AG10803 (cell line): ENCODE data around the gene HSD17B11.
"Not testable (repeated sequence)": the region's sequence is repeated elsewhere in the genome, so short reads cannot be mapped to it uniquely, and the experiment has no call there.

Experiments used
- DNase-seq: peaks from one replicate; pipeline ENCODE4 v3.0.0; 2010; ENCODE audit warnings: low read depth
- H3K4me3 ChIP-seq: 2 replicates; pipeline ENCODE4 v1.5.1; 2011; ENCODE audit warnings: mild to moderate bottlenecking, low read length, control low read depth
- TF ChIP-seq, protein P1 (sequence below): conservative IDR thresholded peaks from 2 replicates; pipeline ENCODE4 v1.5.1; 2011; ENCODE audit warnings: mild to moderate bottlenecking, low read length, control low read depth, inconsistent platforms

HSD17B11 gene

DNA sequence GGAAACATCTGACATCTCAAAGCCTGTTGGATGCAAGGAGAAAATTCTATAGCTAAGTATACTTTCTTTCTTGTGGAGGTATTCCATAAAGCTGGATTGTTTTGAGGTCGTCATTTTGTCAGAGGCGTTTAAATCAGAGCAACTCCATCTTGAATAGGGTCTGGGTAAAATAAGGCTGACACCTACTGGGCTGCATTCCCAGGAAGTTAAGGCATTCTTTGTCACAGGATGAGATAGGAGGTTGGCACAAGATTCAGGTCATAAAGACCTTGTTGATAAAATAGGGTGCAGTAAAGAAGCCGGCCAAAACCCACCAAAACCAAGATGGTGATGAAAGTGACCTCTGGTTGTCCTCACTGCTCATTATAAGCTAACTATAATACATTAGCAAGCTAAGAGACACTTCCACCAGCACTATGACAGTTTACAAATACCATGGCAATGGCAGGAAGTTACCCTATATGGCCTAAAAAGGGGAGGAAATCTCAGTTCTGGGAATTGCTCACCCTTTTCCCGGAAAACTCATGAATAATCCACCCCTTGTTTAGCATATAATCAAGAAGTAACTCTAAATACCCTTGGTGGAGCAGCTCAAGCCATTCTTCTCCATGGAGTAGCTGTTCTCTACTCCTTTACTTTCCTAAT, 80.2 kb downstream of the HSD17B11 start:
- no peak for DNase-seq

DNA sequence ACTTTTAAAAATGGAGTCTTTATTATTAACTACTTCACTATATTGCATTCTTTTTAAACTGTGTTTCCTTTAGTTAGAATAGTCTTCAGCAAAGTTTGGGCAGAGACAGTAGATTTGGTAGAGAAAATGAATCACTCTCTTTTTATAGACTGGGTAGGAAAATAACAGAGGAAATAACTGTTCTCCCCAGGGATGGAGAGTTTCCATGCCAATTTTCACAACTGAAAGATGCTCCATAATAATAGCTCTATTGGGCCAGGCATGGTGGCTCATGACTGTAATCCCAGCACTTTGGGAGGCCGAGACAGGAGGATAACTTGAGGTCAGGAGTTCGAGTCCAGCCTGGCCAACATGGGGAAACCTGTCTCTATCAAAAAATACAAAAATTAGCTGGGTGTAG, 81.4 kb downstream of the HSD17B11 start:
- peak; percentile 51 for DNase-seq
- TF ChIP-seq, protein P1, sequence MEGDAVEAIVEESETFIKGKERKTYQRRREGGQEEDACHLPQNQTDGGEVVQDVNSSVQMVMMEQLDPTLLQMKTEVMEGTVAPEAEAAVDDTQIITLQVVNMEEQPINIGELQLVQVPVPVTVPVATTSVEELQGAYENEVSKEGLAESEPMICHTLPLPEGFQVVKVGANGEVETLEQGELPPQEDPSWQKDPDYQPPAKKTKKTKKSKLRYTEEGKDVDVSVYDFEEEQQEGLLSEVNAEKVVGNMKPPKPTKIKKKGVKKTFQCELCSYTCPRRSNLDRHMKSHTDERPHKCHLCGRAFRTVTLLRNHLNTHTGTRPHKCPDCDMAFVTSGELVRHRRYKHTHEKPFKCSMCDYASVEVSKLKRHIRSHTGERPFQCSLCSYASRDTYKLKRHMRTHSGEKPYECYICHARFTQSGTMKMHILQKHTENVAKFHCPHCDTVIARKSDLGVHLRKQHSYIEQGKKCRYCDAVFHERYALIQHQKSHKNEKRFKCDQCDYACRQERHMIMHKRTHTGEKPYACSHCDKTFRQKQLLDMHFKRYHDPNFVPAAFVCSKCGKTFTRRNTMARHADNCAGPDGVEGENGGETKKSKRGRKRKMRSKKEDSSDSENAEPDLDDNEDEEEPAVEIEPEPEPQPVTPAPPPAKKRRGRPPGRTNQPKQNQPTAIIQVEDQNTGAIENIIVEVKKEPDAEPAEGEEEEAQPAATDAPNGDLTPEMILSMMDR, result no peak
- H3K4me3 ChIP-seq, result no peak overlapping the region

More for the DNA sequence above, 80.2 kb downstream of the HSD17B11 start:
- H3K4me3 ChIP-seq, result no peak overlapping the region
- TF ChIP-seq, protein P1, result no peak

DNA sequence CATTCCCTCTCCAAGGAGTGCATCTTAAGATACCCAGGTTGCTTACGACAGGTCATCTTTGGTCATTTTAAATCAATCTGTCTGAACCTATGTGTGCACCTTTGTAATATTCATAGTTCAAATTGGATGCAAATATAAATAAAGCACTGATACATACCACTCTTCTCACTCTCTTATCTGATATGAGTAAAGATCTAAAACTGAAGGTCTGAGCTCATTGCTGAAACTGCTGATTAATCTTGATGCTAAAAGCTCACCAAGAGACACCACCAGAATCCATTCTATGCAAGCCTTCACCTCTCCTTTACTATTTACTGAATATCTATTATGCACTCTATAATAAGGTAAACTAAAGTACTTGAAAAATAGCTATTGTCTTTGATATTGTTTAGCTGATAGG, 84.9 kb downstream of the HSD17B11 start:
- H3K4me3 ChIP-seq, result no peak overlapping the region
- TF ChIP-seq, protein P1, result no peak
- DNase-seq, result no peak

DNA sequence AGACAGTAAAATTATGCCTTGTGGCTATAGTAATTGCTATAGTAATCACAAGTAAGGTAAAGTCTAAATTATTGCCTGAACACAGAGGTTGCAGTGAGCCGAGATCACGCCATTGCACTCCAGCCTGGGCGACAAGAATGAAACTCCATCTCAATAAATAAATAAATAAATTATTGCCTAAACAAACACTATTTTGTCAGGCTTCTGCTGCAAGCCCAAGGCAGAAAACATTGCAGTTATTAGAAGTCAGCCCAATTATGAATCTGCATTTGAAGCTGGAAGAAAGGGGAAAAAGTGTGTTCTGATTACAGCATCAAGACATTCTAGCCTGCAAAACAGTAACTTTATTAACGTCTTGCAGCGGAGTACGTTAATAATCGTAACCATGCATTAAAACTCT, 85.4 kb downstream of the HSD17B11 start:
- TF ChIP-seq, protein P1, result no peak
- H3K4me3 ChIP-seq, result no peak overlapping the region
- no peak for DNase-seq

GRCh38 chr4:87304745-87305432, 86.1 kb downstream of the HSD17B11 start:
- DNase-seq, result no peak
- H3K4me3 ChIP-seq, result no peak overlapping the region

GRCh38 chr4:87299898-87300297, 91.1 kb downstream of the HSD17B11 start:
- DNase-seq, result no peak
- no peak overlapping the region for H3K4me3 ChIP-seq
- TF ChIP-seq, protein P1, result no peak

More at GRCh38 chr4:87304745-87305432, 86.1 kb downstream of the HSD17B11 start:
- TF ChIP-seq, protein P1, result no peak

DNA sequence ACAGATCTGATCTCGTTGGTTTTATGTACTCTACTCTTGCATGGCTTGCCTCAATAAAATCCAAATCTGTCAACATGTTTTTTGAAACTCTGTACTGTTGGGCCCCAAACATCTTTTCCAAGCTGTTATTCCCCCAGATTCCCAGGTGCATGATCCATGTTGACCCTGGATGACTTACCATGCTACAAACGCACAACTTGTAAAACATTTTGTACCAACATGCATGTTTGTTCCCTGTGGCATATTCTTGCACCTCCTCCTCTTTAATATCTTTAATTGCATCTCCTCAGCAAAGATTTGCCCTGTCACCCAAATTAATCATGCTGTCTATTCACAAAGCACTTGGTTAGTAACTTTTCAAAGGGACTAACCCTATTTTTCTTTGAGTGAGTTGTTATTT, 92.6 kb downstream of the HSD17B11 start:
- DNase-seq, result no peak
- TF ChIP-seq, protein P1, result no peak
- no peak overlapping the region for H3K4me3 ChIP-seq

DNA sequence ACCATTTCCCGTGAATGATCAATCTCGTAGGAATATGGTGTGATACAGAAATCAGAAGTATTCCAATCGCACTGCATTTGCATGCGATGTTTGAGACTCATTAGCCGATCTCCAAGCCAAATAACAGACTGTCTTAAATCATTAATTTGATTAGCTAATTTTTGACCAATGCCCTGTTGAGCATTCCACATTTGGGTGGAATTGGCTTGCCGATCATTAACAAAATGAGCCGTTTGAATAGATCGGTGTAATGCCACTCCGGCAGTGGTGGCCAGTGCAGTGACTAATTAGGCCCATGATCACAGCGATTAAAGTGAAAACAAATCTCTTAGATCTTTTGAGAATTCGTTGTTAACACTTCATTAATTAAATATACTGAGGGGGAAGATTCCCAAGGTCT, 96.1 kb downstream of the HSD17B11 start:
- DNase-seq, H3K4me3 ChIP-seq: not testable (repeated sequence)

DNA sequence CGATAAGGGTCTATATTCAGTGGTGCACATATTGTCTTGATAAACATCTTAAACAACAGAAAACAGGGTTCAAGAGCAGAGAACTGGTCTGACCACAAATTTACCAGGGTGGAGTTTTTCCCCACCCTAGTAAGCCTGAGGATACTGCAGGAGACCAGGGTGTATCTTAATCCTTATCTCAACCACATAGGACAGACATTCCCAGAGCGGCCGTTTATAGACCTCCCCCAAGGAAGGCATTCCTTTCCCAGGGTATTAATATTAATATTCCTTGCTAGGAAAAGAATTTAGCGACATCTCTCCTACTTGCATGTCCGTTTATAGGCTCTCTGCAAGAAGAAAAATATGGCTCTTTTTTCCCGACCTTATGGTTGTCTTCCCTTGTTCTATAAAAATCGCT, 97.1 kb downstream of the HSD17B11 start:
- not testable (repeated sequence) for DNase-seq, H3K4me3 ChIP-seq
